NCI-H69 (cell line): ENCODE data around the gene C5orf22.
"Not testable (repeated sequence)": the region's sequence is repeated elsewhere in the genome, so short reads cannot be mapped to it uniquely, and the experiment has no call there.

ENCODE experiments used
- DNase-seq: peaks from one replicate; lab custom pipeline; 2025; lab: John Stamatoyannopoulos, UW

C5orf22 gene

GRCh38 chr5:31554552-31554951, 22.5 kb downstream of the C5orf22 start:
- no peak for DNase-seq

GRCh38 chr5:31556461-31556860, 24.4 kb downstream of the C5orf22 start:
- no peak for DNase-seq

- DNase-seq = no peak
Measured at GRCh38 chr5:31559942-31560341, 27.8 kb downstream of the C5orf22 start.

GRCh38 chr5:31561946-31562345, 29.8 kb downstream of the C5orf22 start:
- no peak for DNase-seq

- DNase-seq = no peak
Measured at GRCh38 chr5:31563216-31563615, 31.1 kb downstream of the C5orf22 start.

- not testable (repeated sequence) for DNase-seq
Measured at GRCh38 chr5:31566362-31566761, 34.3 kb downstream of the C5orf22 start.

- DNase-seq = no peak
Measured at GRCh38 chr5:31568302-31568835, 36.3 kb downstream of the C5orf22 start.

- no peak for DNase-seq
Measured at GRCh38 chr5:31569068-31569467, 37.0 kb downstream of the C5orf22 start.

GRCh38 chr5:31573494-31574142, 41.5 kb downstream of the C5orf22 start:
- no peak for DNase-seq

GRCh38 chr5:31574772-31575171, 42.7 kb downstream of the C5orf22 start:
- DNase-seq = no peak

- DNase-seq = no peak
Measured at GRCh38 chr5:31577438-31577837, 45.3 kb downstream of the C5orf22 start.

- no peak for DNase-seq
Measured at GRCh38 chr5:31579558-31579957, 47.5 kb downstream of the C5orf22 start.

GRCh38 chr5:31581498-31582099, 49.5 kb downstream of the C5orf22 start:
- DNase-seq = peak; percentile 58

- no peak for DNase-seq
Measured at GRCh38 chr5:31583129-31583528, 51.0 kb downstream of the C5orf22 start.

GRCh38 chr5:31585166-31585894, 53.2 kb downstream of the C5orf22 start:
- no peak for DNase-seq

- no peak for DNase-seq
Measured at GRCh38 chr5:31585895-31586270, 53.8 kb downstream of the C5orf22 start.

GRCh38 chr5:31587546-31587945, 55.4 kb downstream of the C5orf22 start:
- DNase-seq = peak; percentile 7

GRCh38 chr5:31593665-31594064, 61.6 kb downstream of the C5orf22 start:
- DNase-seq = no peak

- DNase-seq = no peak
Measured at GRCh38 chr5:31596354-31596753, 64.3 kb downstream of the C5orf22 start.

GRCh38 chr5:31598640-31599611, 66.8 kb downstream of the C5orf22 start:
- DNase-seq = no peak

- not testable (repeated sequence) for DNase-seq
Measured at GRCh38 chr5:31602305-31602704, 70.2 kb downstream of the C5orf22 start.

- no peak for DNase-seq
Measured at GRCh38 chr5:31604240-31604639, 72.1 kb downstream of the C5orf22 start.
